Erythroblast (primary cell): ENCODE data around the gene PEX10.

Experiments
- GATA1 ChIP-seq: IDR thresholded peaks from 2 replicates; pipeline ENCODE4 v1.6.1; 2011; ENCODE audit warnings: low read depth, mild to moderate bottlenecking, control low read depth, low read length, moderate library complexity
- POLR2A ChIP-seq: IDR thresholded peaks from 2 replicates; pipeline ENCODE4 v1.6.1; 2011; ENCODE audit warnings: mild to moderate bottlenecking, low read length

DNA sequence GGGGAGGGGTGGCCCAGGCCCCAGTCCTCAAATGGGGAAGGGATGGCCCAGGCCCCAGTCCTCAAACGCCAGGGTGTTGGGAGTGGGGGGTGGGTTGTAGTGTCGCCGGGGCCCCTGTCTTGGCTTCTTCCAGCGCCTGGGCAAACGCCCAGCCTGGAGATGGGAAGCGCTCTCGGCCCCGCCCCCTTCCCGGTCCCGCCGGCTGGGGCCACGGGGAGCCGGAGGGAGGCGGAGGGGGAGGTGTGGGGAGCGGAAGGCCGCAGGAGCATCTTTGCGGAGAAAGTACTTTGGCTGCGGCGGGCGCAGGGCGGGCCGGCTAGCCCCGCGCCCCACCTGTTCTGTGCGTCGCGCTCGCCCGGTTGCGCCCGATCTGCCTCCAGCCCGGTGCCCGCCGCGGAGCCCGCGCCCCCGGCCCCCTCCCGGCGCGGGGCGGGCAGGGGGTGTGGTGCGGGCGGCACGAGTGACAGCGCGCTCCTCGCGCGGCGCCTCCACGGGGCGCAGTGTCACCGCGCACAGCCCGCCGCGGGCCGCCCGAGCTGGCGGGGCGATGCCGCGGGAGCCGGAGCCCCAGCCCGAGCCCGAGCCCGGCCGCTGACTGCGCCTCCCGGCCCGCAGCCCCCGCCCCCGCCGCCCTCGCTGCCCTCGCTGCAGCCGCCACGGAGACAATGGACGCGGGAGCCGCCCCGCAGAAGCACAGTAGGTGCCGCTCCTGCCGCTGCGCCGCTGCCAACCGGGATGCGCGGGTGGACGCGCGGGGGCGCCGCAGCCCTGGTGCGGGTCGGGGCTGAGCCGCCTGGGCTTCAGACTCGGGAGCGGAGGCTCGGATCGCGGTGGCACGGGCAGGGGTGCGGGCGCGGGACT lies 31.1 kb upstream of the PEX10 start:
- TF ChIP-seq POLR2A (no peak), GATA1 (no peak)
